OCI-LY3 (cell line): ENCODE data around the gene TLR9.

Source experiments
- EZH2phosphoT487 ChIP-seq: fragments of 200-600 bp; shearing (Covaris generic); IDR thresholded peaks from 2 replicates; pipeline ENCODE4 v1.6.1; 2018; ENCODE audit warnings: antibody characterized with exemption, mixed run types, low read depth
- TF ChIP-seq, protein P1 (sequence below): fragments of 200-600, 300-600 bp; sonication (generic); IDR thresholded peaks from 2 replicates; pipeline ENCODE4 v1.5.1; 2014; ENCODE audit warnings: antibody characterized with exemption, low read length, low read depth

DNA sequence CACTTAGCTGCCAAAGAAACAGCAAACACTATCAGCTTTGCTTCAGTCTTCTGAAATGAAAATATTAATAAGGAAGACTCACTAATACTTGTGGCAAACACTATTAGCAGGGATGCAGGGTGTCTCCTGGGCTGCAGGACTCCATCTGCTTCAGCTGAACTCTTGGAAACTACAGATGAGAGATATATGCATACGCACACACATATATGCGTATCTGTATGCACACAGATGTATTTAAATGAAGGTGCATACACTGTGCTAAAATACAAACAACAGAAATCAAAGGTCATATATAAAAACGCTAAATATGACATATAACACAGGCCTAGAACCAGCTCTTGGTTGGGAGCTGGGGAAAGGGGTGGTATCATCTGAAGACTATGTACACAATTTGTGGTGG lies 30.7 kb upstream of the TLR9 start:
- TF ChIP-seq EZH2phosphoT487: no peak
- TF ChIP-seq, protein P1, sequence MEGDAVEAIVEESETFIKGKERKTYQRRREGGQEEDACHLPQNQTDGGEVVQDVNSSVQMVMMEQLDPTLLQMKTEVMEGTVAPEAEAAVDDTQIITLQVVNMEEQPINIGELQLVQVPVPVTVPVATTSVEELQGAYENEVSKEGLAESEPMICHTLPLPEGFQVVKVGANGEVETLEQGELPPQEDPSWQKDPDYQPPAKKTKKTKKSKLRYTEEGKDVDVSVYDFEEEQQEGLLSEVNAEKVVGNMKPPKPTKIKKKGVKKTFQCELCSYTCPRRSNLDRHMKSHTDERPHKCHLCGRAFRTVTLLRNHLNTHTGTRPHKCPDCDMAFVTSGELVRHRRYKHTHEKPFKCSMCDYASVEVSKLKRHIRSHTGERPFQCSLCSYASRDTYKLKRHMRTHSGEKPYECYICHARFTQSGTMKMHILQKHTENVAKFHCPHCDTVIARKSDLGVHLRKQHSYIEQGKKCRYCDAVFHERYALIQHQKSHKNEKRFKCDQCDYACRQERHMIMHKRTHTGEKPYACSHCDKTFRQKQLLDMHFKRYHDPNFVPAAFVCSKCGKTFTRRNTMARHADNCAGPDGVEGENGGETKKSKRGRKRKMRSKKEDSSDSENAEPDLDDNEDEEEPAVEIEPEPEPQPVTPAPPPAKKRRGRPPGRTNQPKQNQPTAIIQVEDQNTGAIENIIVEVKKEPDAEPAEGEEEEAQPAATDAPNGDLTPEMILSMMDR: no peak
